Mammary epithelial cell (primary cell): ENCODE measurements around the gene COL8A2.

Source experiments
- EZH2 ChIP-seq: IDR thresholded peaks from 2 replicates; pipeline ENCODE4 v1.6.1; 2012; ENCODE audit warnings: low read length, inconsistent platforms, borderline replicate concordance
- TF ChIP-seq, protein P1 (sequence below), 2 donors: IDR thresholded peaks in 1 of 2; conservative IDR thresholded peaks in 1 of 2; 2 replicates each; pipeline ENCODE4 v1.5.1; 2011 to 2012; ENCODE audit warnings: inconsistent platforms in 2 of 2, low read length in 2 of 2, mild to moderate bottlenecking in 2 of 2, control low read depth in 1 of 2, low read depth in 1 of 2; ENCODE audit not compliant: insufficient read depth in 1 of 2; ENCODE audit errors: extremely low read depth in 1 of 2

DNA sequence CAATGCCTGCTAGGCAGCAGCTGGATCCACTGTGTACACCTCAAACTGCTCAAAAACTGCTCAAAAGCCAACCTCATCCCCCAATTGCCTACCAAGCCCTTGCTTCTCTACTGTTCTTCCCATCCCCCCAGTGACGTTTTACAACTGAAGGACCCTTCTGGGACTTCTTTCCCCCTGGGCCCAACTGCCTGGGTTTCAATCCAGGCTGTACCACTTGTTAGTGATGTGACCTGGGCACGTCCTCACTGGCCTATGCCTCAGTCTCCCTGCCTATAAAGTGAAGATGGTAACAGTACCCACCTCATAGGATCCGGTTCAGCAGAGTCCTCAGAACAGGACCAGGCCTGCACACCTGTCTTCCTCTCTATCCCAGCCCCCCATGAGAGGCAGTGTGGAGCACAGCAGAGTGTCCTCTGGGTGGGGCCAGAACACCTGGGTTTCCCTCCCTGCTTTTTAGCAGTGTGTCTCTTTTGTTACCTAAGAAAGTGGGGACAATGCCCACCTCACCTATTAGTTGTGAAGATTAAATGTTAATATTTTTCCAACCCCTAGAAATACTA, 43.0 kb downstream of the COL8A2 start:
- TF ChIP-seq, protein P1, sequence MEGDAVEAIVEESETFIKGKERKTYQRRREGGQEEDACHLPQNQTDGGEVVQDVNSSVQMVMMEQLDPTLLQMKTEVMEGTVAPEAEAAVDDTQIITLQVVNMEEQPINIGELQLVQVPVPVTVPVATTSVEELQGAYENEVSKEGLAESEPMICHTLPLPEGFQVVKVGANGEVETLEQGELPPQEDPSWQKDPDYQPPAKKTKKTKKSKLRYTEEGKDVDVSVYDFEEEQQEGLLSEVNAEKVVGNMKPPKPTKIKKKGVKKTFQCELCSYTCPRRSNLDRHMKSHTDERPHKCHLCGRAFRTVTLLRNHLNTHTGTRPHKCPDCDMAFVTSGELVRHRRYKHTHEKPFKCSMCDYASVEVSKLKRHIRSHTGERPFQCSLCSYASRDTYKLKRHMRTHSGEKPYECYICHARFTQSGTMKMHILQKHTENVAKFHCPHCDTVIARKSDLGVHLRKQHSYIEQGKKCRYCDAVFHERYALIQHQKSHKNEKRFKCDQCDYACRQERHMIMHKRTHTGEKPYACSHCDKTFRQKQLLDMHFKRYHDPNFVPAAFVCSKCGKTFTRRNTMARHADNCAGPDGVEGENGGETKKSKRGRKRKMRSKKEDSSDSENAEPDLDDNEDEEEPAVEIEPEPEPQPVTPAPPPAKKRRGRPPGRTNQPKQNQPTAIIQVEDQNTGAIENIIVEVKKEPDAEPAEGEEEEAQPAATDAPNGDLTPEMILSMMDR (conservative IDR thresholded peaks at IDR 0.05 in 1 of 2, IDR thresholded peaks at IDR 0.05 in 1 of 2; ENCODE audit: extremely low read depth in 1 of 2, insufficient read depth in 1 of 2, low read depth in 1 of 2, low read length in 2 of 2), result no peak
- no peak for TF ChIP-seq EZH2
